ENCODE data around the gene STX12.
A peak's percentile ranks its signal among the peaks of the same experiment; 100 is the strongest.

Gene STX12

DNA sequence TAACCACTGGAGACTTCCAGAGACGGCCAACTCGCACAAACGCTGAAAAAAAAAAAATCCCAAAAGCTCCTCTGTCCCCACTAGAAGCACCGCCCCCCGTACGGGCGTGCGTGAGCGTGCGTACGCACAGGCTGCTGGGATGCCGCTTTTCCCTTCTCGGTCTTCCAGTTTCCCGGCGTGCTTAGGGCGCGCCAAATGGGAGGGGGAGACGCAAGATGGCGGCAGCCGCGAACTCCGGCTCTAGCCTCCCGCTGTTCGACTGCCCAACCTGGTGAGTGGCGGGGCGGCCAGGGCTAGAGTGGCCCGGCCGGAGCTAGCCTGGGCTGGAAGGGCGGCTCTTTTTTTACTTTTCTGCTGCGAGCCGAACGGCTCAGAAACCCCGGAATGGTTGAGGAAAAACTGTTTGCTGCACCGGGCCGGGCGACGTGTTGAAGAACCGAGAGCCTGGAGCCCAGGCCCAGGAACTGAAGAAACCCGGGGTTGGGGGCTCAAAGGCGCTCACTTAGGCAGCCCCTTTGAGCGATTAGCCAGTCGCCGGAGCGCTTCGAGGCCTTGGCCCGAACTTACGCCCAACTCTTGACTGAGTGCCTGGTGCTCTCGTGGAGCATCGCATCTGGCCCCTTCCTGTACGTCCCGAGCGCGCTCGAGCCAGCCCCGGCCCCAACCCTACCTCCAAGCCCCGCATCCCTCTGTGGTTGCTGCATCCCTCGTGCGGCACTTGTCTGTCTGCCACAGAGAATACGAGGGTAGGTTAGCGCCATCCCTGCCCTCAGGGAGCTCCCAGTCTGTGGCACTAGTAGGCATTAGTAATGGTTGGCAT is 57.8 kb downstream of the STX12 start, which contains the start of gene PPP1R8 (continued):
- TF ChIP-seq, protein P1, sequence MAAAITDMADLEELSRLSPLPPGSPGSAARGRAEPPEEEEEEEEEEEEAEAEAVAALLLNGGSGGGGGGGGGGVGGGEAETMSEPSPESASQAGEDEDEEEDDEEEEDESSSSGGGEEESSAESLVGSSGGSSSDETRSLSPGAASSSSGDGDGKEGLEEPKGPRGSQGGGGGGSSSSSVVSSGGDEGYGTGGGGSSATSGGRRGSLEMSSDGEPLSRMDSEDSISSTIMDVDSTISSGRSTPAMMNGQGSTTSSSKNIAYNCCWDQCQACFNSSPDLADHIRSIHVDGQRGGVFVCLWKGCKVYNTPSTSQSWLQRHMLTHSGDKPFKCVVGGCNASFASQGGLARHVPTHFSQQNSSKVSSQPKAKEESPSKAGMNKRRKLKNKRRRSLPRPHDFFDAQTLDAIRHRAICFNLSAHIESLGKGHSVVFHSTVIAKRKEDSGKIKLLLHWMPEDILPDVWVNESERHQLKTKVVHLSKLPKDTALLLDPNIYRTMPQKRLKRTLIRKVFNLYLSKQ (tag by site-specific recombination; IDR thresholded peaks at IDR 0.05; ENCODE audit: borderline replicate concordance), result no peak
- TF ChIP-seq, protein P2, sequence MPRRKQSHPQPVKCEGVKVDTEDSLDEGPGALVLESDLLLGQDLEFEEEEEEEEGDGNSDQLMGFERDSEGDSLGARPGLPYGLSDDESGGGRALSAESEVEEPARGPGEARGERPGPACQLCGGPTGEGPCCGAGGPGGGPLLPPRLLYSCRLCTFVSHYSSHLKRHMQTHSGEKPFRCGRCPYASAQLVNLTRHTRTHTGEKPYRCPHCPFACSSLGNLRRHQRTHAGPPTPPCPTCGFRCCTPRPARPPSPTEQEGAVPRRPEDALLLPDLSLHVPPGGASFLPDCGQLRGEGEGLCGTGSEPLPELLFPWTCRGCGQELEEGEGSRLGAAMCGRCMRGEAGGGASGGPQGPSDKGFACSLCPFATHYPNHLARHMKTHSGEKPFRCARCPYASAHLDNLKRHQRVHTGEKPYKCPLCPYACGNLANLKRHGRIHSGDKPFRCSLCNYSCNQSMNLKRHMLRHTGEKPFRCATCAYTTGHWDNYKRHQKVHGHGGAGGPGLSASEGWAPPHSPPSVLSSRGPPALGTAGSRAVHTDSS (tag by site-specific recombination; IDR thresholded peaks at IDR 0.05), result no peak
- TF ChIP-seq ZNF792 (tag by site-specific recombination; IDR thresholded peaks at IDR 0.05) (no peak), GLIS1 (tag by site-specific recombination; IDR thresholded peaks at IDR 0.05) (no peak), HOXC10 (CRISPR knock-in tag; IDR thresholded peaks at IDR 0.05) (peak; percentile 63; the same call in 1 of the 2 replicates), ZNF341 (tag by site-specific recombination; IDR thresholded peaks at IDR 0.05; ENCODE audit: low read depth) (peak; percentile 79)
- TF ChIP-seq, protein P3, sequence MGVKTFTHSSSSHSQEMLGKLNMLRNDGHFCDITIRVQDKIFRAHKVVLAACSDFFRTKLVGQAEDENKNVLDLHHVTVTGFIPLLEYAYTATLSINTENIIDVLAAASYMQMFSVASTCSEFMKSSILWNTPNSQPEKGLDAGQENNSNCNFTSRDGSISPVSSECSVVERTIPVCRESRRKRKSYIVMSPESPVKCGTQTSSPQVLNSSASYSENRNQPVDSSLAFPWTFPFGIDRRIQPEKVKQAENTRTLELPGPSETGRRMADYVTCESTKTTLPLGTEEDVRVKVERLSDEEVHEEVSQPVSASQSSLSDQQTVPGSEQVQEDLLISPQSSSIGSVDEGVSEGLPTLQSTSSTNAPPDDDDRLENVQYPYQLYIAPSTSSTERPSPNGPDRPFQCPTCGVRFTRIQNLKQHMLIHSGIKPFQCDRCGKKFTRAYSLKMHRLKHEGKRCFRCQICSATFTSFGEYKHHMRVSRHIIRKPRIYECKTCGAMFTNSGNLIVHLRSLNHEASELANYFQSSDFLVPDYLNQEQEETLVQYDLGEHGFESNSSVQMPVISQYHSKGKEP (tag by site-specific recombination; IDR thresholded peaks at IDR 0.05), result no peak
- TF ChIP-seq, protein P4, sequence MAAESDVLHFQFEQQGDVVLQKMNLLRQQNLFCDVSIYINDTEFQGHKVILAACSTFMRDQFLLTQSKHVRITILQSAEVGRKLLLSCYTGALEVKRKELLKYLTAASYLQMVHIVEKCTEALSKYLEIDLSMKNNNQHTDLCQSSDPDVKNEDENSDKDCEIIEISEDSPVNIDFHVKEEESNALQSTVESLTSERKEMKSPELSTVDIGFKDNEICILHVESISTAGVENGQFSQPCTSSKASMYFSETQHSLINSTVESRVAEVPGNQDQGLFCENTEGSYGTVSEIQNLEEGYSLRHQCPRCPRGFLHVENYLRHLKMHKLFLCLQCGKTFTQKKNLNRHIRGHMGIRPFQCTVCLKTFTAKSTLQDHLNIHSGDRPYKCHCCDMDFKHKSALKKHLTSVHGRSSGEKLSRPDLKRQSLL (tag by site-specific recombination; IDR thresholded peaks at IDR 0.05), result no peak

DNA sequence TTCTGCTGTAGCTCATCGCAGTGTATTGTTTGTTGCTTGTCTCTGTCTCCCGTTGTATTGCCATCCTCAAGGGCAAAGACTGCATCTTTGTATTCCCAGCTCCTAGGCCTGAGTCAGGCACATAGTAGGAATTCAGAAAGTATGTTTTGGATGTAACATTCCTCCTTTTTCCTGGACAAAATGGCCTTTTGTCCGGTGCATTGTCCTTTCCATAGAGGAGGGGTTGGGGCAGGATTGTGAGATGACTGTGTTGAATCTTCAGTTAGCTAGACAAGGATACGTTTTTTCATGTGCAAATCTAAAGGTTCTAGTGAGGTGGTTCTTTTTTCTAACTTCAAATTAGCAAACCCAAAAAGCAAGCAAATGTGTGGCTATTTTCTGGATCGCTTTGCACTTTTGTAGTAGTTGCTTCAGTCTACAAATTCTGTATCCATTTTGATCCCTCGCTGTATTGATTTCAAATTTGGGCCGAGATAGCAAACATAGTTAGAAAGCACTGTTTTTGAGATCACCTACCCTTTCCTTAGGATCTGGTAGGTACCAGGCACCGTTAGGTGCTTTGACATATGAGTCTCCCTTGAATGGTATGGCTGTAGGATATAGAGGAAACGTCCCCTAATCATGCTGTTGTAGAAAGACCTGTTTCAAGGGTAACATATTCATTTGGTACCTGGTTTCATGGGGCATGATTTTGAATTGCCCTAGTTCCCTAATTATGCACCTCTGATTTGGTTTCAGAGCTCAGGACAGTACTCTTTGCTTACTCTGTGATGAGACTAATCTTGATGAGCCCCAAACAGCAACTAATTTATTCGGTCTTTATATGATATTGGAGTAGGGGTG is 58.8 kb downstream of the STX12 start:
- Histone ChIP-seq H3K4me3 (ENCODE audit: low read depth, low read length) (peak overlapping the region; percentile 86), H3K9me3 (ENCODE audit: control insufficient read depth, insufficient read depth, low read depth, low read length) (no peaks in the 10 kb centered on the region), H3K36me3 (ENCODE audit: control insufficient read depth in 2 of 2, insufficient read depth in 1 of 2, low read length in 2 of 2) (peaks cover 16 to 44% of the 10 kb centered on the region in 2 experiments), H3K4me1 (ENCODE audit: control insufficient read depth, insufficient read depth, low read length) (0 out of 2 replicates have a peak, but pooled peaks cover 2% of the 10 kb centered on the region), H3K27ac (ENCODE audit: extremely low read depth, low read depth, low read length) (peak overlapping the region; percentile 70; the same call in 1 of the 2 replicates)
- POLR2A ChIA-PET, result interaction anchor here (0.8 to 2.5 kb wide), 8 partner anchors 10 to 164 kb away, joined by 3 to 51 read pairs (median 6); partner anchors contain the start of genes FAM76A, IFI6 and STX12
- CTCF ChIA-PET, result interaction anchor here (1.0 to 1.2 kb wide), 3 partner anchors 9 to 46 kb away, joined by 3 to 4 read pairs (median 3); no protein-coding TSS in a partner anchor
- TF ChIP-seq, protein P5, sequence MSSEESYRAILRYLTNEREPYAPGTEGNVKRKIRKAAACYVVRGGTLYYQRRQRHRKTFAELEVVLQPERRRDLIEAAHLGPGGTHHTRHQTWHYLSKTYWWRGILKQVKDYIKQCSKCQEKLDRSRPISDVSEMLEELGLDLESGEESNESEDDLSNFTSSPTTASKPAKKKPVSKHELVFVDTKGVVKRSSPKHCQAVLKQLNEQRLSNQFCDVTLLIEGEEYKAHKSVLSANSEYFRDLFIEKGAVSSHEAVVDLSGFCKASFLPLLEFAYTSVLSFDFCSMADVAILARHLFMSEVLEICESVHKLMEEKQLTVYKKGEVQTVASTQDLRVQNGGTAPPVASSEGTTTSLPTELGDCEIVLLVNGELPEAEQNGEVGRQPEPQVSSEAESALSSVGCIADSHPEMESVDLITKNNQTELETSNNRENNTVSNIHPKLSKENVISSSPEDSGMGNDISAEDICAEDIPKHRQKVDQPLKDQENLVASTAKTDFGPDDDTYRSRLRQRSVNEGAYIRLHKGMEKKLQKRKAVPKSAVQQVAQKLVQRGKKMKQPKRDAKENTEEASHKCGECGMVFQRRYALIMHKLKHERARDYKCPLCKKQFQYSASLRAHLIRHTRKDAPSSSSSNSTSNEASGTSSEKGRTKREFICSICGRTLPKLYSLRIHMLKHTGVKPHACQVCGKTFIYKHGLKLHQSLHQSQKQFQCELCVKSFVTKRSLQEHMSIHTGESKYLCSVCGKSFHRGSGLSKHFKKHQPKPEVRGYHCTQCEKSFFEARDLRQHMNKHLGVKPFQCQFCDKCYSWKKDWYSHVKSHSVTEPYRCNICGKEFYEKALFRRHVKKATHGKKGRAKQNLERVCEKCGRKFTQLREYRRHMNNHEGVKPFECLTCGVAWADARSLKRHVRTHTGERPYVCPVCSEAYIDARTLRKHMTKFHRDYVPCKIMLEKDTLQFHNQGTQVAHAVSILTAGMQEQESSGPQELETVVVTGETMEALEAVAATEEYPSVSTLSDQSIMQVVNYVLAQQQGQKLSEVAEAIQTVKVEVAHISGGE (tag by site-specific recombination; conservative IDR thresholded peaks at IDR 0.05; ENCODE audit: low read depth), result 0 out of 2 replicates have a peak, but pooled peaks have one; percentile 2
- TF ChIP-seq ZNF621 (tag by site-specific recombination; IDR thresholded peaks at IDR 0.05), result no peak

Data from HEK293 (cell line).